Thyroid gland (tissue), 4 donors: ENCODE results near the gene ORAI2.

Experiments used
- CTCF ChIP-seq, 6 experiments: fragments of 200-600 bp in 3 of 6; fragments of 450-650 bp in 3 of 6; sonication (generic) in 3 of 6; IDR thresholded peaks; one replicate each; pipeline ENCODE4 v1.5.1; 2016 to 2019; ENCODE audit warnings: antibody characterized with exemption in 6 of 6, mild to moderate bottlenecking in 2 of 6, inconsistent platforms in 1 of 6, moderate library complexity in 1 of 6
- POLR2A ChIP-seq, 2 donors: fragments of 450-650 bp; IDR thresholded peaks; one replicate each; pipeline ENCODE4 v1.6.1; 2017; ENCODE audit warnings: antibody characterized with exemption in 2 of 2, mild to moderate bottlenecking in 2 of 2, moderate library complexity in 1 of 2

DNA sequence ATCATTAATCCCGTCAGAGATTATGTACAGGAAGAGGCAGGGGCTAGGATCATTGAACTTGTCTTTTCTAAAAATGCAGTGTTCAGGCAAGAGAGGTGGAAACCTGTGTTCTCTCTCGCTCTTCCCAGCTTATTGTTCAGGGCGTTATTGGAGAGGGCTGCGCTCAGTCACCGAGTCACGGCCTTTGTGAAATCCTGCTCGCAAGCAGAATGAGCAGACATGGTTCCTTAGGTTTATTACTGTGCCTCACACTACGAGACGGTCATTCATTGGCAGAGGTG, 37.8 kb upstream of the ORAI2 start:
- TF ChIP-seq CTCF (IDR thresholded peaks at IDR 0.05) (no peak), POLR2A (IDR thresholded peaks at IDR 0.05) (no peak)
